Measurements from ENCODE around the gene NRXN2.

DNA sequence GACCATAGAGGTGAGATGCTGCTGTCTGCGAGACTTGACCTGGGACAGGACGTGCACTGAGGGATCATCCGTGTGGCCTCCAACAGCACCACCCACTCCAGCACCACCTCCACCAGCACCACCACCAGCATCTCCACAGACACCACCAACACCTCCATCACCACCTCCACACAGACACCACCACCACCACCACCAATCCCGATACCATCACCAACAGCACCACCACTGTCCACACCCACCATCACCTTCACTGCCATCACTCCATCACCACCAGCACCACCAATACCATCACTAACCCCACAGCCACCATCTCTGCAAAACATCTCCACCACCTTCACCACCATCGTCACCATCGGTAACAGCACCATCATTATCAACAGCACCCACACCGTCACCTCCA lies 158.6 kb downstream of the NRXN2 start:
- TF ChIP-seq POLR2A (IDR thresholded peaks at IDR 0.05): no peak
- TF ChIP-seq, protein P1, sequence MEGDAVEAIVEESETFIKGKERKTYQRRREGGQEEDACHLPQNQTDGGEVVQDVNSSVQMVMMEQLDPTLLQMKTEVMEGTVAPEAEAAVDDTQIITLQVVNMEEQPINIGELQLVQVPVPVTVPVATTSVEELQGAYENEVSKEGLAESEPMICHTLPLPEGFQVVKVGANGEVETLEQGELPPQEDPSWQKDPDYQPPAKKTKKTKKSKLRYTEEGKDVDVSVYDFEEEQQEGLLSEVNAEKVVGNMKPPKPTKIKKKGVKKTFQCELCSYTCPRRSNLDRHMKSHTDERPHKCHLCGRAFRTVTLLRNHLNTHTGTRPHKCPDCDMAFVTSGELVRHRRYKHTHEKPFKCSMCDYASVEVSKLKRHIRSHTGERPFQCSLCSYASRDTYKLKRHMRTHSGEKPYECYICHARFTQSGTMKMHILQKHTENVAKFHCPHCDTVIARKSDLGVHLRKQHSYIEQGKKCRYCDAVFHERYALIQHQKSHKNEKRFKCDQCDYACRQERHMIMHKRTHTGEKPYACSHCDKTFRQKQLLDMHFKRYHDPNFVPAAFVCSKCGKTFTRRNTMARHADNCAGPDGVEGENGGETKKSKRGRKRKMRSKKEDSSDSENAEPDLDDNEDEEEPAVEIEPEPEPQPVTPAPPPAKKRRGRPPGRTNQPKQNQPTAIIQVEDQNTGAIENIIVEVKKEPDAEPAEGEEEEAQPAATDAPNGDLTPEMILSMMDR (IDR thresholded peaks at IDR 0.05): no peak
